ENCODE results near the gene MMP24. TPM values are rescaled to one million over a fixed set of nuclear protein-coding genes. Genes with fewer than 3 reads are reported as not detected.

MMP24 gene
- total and polyA plus RNA-seq, 2 of the 13 experiments (the other 11 are each of a cell fraction or from before 2014, with no cell fraction given), result 0.29 to 0.35 TPM

DNA sequence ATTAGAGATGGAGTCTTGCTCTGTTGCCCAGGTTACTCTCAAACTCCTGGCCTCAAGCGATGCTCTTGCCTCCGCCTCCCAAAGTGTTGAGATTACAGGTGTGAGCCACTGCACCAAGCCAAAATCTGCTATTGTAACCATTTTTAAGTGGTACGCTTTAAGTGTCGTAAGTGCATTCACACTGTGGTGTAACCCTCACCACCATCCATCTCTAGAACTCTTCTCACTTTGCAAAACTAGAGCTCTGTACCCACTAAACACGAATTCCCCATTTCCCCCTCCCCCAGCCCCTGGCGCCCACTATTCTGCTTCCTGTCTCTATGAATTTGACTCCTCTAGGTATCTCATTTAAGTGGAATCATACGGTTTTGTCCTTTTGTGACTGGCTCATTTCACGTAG is 68.6 kb downstream of the MMP24 start:
- TF ChIP-seq ZNF383 (CRISPR knock-in tag; IDR thresholded peaks at IDR 0.05; ENCODE audit: borderline replicate concordance) (no peak), POGZ (CRISPR knock-in tag; IDR thresholded peaks at IDR 0.05) (no peak), ATF1 (CRISPR knock-in tag; IDR thresholded peaks at IDR 0.05) (no peak), MIER3 (CRISPR knock-in tag; IDR thresholded peaks at IDR 0.05; ENCODE audit: borderline replicate concordance) (no peak), MAFF (IDR thresholded peaks at IDR 0.05; ENCODE audit: low read depth, low read length) (no peak), POLR2A (IDR thresholded peaks at IDR 0.05; ENCODE audit: insufficient read depth in 1 of 2, low read depth in 2 of 2, low read length in 2 of 2) (no peak), ZFX (CRISPR knock-in tag; IDR thresholded peaks at IDR 0.05; ENCODE audit: low read depth) (no peak)
- TF ChIP-seq, protein P1, sequence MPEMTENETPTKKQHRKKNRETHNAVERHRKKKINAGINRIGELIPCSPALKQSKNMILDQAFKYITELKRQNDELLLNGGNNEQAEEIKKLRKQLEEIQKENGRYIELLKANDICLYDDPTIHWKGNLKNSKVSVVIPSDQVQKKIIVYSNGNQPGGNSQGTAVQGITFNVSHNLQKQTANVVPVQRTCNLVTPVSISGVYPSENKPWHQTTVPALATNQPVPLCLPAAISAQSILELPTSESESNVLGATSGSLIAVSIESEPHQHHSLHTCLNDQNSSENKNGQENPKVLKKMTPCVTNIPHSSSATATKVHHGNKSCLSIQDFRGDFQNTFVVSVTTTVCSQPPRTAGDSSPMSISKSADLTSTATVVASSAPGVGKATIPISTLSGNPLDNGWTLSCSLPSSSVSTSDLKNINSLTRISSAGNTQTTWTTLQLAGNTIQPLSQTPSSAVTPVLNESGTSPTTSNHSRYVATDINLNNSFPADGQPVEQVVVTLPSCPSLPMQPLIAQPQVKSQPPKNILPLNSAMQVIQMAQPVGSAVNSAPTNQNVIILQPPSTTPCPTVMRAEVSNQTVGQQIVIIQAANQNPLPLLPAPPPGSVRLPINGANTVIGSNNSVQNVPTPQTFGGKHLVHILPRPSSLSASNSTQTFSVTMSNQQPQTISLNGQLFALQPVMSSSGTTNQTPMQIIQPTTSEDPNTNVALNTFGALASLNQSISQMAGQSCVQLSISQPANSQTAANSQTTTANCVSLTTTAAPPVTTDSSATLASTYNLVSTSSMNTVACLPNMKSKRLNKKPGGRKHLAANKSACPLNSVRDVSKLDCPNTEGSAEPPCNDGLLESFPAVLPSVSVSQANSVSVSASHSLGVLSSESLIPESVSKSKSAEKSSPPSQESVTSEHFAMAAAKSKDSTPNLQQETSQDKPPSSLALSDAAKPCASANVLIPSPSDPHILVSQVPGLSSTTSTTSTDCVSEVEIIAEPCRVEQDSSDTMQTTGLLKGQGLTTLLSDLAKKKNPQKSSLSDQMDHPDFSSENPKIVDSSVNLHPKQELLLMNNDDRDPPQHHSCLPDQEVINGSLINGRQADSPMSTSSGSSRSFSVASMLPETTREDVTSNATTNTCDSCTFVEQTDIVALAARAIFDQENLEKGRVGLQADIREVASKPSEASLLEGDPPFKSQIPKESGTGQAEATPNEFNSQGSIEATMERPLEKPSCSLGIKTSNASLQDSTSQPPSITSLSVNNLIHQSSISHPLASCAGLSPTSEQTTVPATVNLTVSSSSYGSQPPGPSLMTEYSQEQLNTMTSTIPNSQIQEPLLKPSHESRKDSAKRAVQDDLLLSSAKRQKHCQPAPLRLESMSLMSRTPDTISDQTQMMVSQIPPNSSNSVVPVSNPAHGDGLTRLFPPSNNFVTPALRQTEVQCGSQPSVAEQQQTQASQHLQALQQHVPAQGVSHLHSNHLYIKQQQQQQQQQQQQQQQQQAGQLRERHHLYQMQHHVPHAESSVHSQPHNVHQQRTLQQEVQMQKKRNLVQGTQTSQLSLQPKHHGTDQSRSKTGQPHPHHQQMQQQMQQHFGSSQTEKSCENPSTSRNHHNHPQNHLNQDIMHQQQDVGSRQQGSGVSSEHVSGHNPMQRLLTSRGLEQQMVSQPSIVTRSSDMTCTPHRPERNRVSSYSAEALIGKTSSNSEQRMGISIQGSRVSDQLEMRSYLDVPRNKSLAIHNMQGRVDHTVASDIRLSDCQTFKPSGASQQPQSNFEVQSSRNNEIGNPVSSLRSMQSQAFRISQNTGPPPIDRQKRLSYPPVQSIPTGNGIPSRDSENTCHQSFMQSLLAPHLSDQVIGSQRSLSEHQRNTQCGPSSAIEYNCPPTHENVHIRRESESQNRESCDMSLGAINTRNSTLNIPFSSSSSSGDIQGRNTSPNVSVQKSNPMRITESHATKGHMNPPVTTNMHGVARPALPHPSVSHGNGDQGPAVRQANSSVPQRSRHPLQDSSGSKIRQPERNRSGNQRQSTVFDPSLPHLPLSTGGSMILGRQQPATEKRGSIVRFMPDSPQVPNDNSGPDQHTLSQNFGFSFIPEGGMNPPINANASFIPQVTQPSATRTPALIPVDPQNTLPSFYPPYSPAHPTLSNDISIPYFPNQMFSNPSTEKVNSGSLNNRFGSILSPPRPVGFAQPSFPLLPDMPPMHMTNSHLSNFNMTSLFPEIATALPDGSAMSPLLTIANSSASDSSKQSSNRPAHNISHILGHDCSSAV (CRISPR knock-in tag; IDR thresholded peaks at IDR 0.05; ENCODE audit: borderline replicate concordance), result no peak
- TF ChIP-seq, protein P2, sequence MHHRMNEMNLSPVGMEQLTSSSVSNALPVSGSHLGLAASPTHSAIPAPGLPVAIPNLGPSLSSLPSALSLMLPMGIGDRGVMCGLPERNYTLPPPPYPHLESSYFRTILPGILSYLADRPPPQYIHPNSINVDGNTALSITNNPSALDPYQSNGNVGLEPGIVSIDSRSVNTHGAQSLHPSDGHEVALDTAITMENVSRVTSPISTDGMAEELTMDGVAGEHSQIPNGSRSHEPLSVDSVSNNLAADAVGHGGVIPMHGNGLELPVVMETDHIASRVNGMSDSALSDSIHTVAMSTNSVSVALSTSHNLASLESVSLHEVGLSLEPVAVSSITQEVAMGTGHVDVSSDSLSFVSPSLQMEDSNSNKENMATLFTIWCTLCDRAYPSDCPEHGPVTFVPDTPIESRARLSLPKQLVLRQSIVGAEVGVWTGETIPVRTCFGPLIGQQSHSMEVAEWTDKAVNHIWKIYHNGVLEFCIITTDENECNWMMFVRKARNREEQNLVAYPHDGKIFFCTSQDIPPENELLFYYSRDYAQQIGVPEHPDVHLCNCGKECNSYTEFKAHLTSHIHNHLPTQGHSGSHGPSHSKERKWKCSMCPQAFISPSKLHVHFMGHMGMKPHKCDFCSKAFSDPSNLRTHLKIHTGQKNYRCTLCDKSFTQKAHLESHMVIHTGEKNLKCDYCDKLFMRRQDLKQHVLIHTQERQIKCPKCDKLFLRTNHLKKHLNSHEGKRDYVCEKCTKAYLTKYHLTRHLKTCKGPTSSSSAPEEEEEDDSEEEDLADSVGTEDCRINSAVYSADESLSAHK (CRISPR knock-in tag; IDR thresholded peaks at IDR 0.05; ENCODE audit: borderline replicate concordance), result no peak
- TF ChIP-seq, protein P3, sequence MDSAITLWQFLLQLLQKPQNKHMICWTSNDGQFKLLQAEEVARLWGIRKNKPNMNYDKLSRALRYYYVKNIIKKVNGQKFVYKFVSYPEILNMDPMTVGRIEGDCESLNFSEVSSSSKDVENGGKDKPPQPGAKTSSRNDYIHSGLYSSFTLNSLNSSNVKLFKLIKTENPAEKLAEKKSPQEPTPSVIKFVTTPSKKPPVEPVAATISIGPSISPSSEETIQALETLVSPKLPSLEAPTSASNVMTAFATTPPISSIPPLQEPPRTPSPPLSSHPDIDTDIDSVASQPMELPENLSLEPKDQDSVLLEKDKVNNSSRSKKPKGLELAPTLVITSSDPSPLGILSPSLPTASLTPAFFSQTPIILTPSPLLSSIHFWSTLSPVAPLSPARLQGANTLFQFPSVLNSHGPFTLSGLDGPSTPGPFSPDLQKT (CRISPR knock-in tag; IDR thresholded peaks at IDR 0.05; ENCODE audit: borderline replicate concordance), result no peak
- TF ChIP-seq, protein P4, sequence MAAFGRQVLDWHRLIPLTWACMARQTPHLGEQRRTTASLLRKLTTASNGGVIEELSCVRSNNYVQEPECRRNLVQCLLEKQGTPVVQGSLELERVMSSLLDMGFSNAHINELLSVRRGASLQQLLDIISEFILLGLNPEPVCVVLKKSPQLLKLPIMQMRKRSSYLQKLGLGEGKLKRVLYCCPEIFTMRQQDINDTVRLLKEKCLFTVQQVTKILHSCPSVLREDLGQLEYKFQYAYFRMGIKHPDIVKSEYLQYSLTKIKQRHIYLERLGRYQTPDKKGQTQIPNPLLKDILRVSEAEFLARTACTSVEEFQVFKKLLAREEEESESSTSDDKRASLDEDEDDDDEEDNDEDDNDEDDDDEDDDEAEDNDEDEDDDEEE (CRISPR knock-in tag; IDR thresholded peaks at IDR 0.05), result no peak
- POLR2A ChIA-PET, result interaction anchor here (3.3 kb wide), 1 partner anchor 11 kb away, joined by 24 read pairs; the partner anchor contains the start of gene EIF6
- no TSS peak for BruUV-seq (replicated peaks)
- intact Hi-C loops (cut with micrococcal nuclease; ENCODE audit: unreplicated experiment), result no loop called here
- Histone ChIP-seq H3K4me3 (replicated peaks in 1 of 3; ENCODE audit: insufficient read depth in 1 of 3, low read depth in 2 of 3, low read length in 3 of 3) (no peak overlapping the region), H4K20me1 (ENCODE audit: insufficient read depth, low read length) (no peaks in the 10 kb centered on the region), H3K9ac (ENCODE audit: insufficient read depth, low read depth, low read length) (no peak overlapping the region), H3K9me3 (ENCODE audit: low read length) (no peaks in the 10 kb centered on the region), H3K79me2 (ENCODE audit: insufficient read depth, low read length) (no peaks in the 10 kb centered on the region), H2AFZ (ENCODE audit: low read length) (no peak overlapping the region), H3K27me3 (ENCODE audit: control insufficient read depth in 1 of 2, insufficient read depth in 2 of 2, low read length in 2 of 2) (peaks cover 9 to 59% of the 10 kb centered on the region in 2 experiments), H3K36me3 (replicated peaks in 1 of 2; ENCODE audit: control insufficient read depth in 1 of 2, insufficient read depth in 2 of 2, low read length in 2 of 2) (no peaks in the 10 kb centered on the region), H3K4me2 (ENCODE audit: low read depth, low read length) (no peak overlapping the region), H3K4me1 (ENCODE audit: insufficient read depth, low read length) (peaks cover 66% of the 10 kb centered on the region), H3K27ac (ENCODE audit: extremely low read length, insufficient read depth, low read length) (no peak overlapping the region)
- 75% methylated on average over 8 of the region's 8 CpGs for WGBS (ENCODE audit: low lambda C conversion rate)
- FAIRE-seq, result no peak
- in situ Hi-C loops (cut with HindIII; ENCODE audit: extremely low pct_ligation_motif_present, low pct_unique_long_range_greater_than_20kb), result loop anchor here (5.0 kb wide), 1 partner anchor 37 kb away; no protein-coding TSS in a partner anchor
- DNase-seq (ENCODE audit: low spot score), result no peak
- no peak for ATAC-seq
- CTCF ChIA-PET (ENCODE audit: low intra/inter-chr PET ratio, low total read pairs), result no interaction called here

All from HepG2 (cell line).